Measurements from ENCODE around the gene HEYL.
"Not testable (repeated sequence)": the region's sequence is repeated elsewhere in the genome, so short reads cannot be mapped to it uniquely, and the experiment has no call there.

HEYL gene

GRCh38 chr1:39609618-39610331 is 29.7 kb downstream of the HEYL start:
- peak; percentile 64 to 75 for DNase-seq (ENCODE audit: low read depth in 1 of 2, low spot score in 1 of 2)

GRCh38 chr1:39608921-39609320 is 30.5 kb downstream of the HEYL start:
- DNase-seq (ENCODE audit: low read depth in 1 of 2, low spot score in 1 of 2): no peak

GRCh38 chr1:39603677-39604076 is 35.8 kb downstream of the HEYL start:
- DNase-seq (ENCODE audit: low read depth in 1 of 2, low spot score in 1 of 2): not testable (repeated sequence)

- DNase-seq (ENCODE audit: low read depth in 1 of 2, low spot score in 1 of 2): not testable (repeated sequence)
These were observed 37.7 kb downstream of the HEYL start for GRCh38 chr1:39601667-39602255.

GRCh38 chr1:39596163-39596562 is 43.3 kb downstream of the HEYL start:
- DNase-seq (ENCODE audit: low read depth in 1 of 2, low spot score in 1 of 2): no peak

GRCh38 chr1:39593386-39593785 is 46.1 kb downstream of the HEYL start:
- no peak for DNase-seq (ENCODE audit: low read depth in 1 of 2, low spot score in 1 of 2)

- DNase-seq (ENCODE audit: low read depth in 1 of 2, low spot score in 1 of 2): no peak
These were observed 47.4 kb downstream of the HEYL start for GRCh38 chr1:39592069-39592468.

GRCh38 chr1:39590546-39590945 is 48.9 kb downstream of the HEYL start:
- DNase-seq (ENCODE audit: low read depth in 1 of 2, low spot score in 1 of 2): no peak

GRCh38 chr1:39585933-39586332 is 53.5 kb downstream of the HEYL start:
- DNase-seq (ENCODE audit: low read depth in 1 of 2, low spot score in 1 of 2): no peak

GRCh38 chr1:39576016-39576657 is 63.3 kb downstream of the HEYL start:
- DNase-seq (ENCODE audit: low read depth in 1 of 2, low spot score in 1 of 2): peak; percentile 4 to 24

GRCh38 chr1:39575191-39576015 is 64.0 kb downstream of the HEYL start:
- DNase-seq (ENCODE audit: low read depth in 1 of 2, low spot score in 1 of 2): peak; percentile 11 to 38

GRCh38 chr1:39574646-39575045 is 64.8 kb downstream of the HEYL start:
- DNase-seq (ENCODE audit: low read depth in 1 of 2, low spot score in 1 of 2): no peak
